HG02870 (cell line): ENCODE measurements around the gene SIK1.
"Not testable (repeated sequence)": the region's sequence is repeated elsewhere in the genome, so short reads cannot be mapped to it uniquely, and the experiment has no call there.

ENCODE experiments used
- ATAC-seq: cut with Tn5 transposase; IDR thresholded peaks from one replicate; pipeline ENCODE4 v1.9.1; 2021; ENCODE audit warnings: mild to moderate bottlenecking, moderate library complexity; ENCODE audit not compliant: unreplicated experiment

SIK1 gene

DNA sequence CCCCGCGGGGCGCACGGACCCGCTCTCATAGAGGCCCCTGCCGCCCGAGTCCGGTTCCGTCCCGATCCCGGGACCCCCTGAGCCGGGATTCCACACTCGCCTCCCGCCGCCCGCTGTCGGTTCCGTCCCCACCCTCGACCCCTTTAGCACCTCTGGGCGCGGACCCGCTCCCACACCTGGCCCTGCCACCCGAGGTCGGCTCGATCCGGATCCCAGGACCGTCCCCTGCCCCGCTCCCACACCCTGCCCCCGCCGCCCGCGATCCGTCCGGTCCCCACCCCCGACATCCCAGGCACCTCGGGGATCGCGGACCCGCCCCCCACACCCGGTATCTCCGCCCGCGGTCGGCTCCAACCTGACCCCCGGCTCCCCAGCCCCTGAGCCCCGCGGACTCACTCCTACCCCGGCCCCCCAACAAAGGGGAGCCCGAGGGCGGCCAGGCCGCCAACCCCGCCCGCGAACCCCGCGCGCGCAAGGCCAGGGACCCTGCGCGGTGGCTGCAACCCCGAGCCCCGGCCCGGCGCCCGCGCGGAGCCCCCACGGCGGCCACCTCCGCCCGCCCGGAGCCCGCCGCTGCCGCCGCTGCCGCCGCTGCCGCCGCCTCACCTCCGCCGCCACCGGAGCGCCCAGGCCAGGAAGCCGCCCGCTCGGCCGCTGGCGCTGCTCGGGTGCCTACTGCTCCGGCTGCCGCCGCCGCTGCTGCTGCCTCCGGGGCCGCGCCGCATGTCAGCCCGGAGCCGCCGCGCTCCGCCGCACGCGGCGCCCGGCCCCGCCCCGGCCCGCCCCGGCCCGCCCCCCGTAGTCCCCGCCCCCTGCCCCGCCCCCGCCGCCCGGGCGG is at the start of gene SIK1:
TSS of gene SIK1 (minus strand) at position 728 of the 838 bp plus-strand sequence. CDS start 953 bp downstream, outside the sequence.
- not testable (repeated sequence) for ATAC-seq

DNA sequence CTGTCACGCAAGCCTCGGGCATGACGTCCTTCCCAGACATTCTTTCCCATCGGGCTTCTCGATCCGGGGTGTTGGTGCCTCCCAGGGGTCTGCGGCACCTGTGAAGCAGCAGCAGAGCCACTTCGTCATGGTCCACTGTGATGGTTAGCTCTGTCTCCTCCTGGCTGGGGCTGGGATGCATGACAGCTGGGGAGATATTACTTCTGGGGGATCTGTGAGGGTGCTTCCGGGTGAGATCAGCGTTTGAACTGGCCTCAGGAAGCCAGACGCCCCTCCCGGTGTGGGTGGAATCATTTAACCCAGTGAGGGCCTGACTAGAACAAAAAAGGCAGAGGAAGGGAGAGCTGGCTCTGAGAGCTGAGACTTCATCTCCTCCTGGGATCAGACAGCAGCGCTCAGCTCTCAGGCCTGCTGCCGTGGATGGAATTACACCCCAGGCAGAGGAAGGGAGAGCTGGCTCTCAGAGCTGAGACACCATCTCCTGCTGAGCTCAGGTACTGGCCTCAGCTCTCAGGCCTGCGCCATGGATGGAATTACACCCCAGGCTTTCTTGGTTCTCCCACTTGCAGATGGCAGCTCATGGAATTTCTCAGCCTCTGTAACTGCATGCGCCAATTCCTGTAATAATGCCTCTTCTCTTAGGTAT is 44.8 kb upstream of the SIK1 start:
- not testable (repeated sequence) for ATAC-seq

DNA sequence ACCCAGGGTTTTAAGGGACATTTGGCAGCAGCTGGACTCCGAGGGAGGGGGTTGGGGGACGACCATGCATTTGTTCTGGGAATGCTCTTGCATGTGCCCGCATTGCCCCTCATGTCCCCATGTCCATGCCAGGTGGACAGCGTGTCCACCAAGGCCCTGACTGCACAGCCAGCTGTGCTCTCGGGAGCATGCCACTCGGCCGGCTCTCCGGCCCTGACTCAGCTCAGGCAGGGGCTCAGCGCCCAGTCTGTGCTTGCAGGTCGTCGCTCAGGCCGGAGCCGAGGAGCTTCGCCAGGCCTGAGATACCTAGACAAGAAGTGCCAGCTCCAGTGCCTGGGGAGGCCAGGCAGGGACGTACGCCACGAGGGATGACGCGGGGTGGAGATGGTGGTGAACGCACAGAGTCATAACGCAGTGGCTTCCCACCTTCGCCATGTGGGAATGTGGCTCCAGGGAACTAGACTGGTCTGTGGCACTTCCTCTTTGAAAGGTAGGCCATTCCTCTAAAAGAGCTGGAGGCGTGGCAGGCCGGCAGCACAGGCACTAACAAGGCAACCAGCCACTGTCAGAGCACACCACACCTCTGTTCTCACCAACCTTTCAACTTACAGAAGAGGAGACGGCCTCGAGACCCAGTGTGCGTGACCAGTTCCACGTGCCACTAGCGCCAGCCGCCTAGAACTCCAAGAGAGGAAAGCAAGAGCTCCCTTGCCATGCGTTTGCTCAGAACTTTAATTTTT is 43.0 kb upstream of the SIK1 start:
- ATAC-seq: not testable (repeated sequence)

DNA sequence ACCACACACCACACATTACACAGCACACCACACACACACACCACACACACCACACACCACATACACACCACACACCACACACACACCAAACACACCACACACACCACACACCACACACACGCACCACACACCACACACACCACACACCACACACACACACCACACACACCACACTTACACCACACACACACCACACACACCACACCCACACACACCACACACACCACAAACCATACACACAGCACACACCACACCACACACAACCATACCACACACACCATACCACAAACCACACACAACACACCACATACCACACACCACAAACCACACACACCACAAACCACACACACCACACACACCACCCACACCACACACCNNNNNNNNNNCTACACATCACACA is 40.9 kb upstream of the SIK1 start:
- ATAC-seq: no peak

GRCh38 chr21:43465159-43465558 is 38.2 kb upstream of the SIK1 start:
- ATAC-seq: not testable (repeated sequence)

GRCh38 chr21:43463498-43464261 is 36.7 kb upstream of the SIK1 start:
- ATAC-seq: not testable (repeated sequence)

GRCh38 chr21:43462932-43463331 is 36.0 kb upstream of the SIK1 start:
- ATAC-seq: not testable (repeated sequence)

DNA sequence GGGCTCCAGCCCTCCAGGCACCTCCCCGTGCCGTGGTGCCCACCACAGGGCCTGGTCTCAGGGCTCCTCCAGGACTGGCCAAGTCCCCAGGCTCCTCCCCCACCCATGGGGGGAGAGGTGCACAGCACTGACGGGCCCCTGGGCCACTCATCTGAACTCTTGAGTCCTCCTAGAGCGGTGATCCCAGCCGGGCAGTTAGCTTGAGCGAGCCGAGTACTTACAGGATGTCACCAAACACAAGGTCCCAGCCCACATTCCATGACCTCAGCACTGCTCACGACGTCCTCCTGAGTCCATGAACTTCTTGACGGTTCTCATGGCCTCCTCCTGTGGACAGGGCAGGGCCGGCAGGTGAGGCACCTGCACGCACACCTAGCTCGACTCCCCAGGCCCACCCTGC is 33.5 kb upstream of the SIK1 start:
- ATAC-seq: not testable (repeated sequence)

DNA sequence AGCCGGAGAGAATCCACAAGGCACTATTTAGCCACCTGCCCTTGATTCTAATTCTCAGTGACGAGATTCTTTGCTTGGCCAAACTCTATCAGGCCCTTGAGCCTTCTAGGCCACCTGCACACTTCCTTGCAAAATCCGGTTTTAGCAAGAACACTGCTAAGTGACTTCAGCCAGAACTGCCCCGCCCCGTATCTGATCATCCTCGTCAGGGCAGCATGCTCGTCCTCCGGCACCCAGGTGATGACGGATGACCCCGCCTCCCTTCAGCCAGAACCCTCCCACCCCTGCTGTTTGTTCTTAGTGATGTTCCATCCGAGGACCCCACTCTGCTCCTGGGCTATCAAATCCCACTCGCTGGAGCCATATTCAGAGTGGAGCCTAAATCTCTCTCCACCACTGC is 32.1 kb upstream of the SIK1 start:
- not testable (repeated sequence) for ATAC-seq

GRCh38 chr21:43456616-43457314 is 29.8 kb upstream of the SIK1 start:
- not testable (repeated sequence) for ATAC-seq

DNA sequence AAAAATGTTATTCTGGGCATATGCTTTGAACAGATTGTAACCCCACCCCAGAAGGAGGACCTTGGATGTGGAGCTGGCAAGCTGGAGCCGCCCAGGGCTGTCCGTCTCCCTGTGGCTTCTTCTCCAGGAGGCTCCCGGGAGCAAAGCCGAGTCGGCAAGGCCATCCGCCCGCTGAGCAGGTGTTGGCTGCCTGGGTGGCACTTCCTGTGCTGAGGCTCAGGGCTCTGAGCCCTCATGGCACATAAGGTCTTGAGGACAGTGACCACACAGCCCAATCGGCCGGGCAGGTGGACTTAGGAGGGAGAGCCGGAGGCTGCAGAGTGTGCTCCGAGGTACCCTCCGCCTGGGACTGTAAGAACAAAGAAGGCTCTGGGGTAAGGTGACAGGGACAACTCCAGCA is 28.8 kb upstream of the SIK1 start:
- ATAC-seq: not testable (repeated sequence)

DNA sequence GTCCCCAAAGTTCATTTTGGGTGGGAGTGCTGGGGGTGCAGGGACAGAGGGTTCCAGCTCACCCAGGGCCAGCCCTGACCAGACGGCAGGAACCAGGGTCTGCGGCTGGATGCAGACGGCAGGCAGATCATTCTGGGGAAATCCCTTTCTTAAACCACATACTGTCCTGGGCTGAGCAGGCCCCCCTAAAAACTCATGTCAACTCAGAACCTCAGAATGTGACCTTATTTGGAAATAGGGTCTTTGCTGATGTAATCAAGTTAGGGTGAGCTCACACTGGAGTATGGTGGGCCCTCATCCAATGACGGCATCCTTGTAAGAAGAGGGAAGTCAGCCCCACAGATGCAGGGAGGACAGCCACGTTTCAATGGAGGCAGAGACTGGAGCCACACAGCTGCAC is 27.2 kb upstream of the SIK1 start:
- not testable (repeated sequence) for ATAC-seq

DNA sequence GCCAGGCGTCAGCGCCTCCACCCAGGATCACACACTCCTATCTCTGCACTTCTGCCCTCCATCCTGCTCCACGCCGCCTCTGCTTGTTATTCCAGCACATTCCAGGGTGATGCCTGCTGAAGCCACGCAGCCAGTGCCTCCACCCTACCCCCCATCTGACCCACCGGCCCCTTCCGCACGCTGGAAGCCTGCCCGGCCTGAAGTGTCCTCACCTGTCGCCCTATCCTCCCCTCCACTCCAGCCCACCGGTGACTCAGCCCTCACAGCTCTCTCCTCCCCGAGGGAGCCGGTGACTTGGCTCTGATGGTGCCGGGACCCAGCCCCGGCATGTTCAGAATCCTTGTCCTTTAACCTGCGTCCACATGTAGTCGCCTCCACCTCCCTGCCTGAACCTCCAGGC is 24.9 kb upstream of the SIK1 start:
- ATAC-seq: not testable (repeated sequence)

DNA sequence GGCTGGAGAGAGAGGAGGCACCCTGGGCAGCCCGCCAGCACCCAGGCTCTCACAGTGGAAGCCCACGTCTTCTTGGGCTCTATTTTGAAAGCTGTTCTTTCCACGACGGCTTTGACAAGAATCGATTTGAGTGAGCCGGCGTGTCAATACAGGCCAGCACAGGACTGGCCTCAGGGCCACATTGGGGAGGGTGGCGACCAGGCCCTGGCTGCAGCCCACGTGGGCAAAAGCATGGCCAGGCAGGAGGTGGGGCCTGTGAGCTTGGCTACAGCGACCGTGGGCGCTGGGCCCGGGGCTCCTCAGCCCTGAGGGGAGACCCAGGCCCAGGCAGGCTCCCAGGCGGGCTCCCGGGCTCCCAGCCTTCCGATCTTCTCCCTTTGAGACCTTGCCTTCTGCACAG is 23.4 kb upstream of the SIK1 start:
- ATAC-seq: not testable (repeated sequence)

DNA sequence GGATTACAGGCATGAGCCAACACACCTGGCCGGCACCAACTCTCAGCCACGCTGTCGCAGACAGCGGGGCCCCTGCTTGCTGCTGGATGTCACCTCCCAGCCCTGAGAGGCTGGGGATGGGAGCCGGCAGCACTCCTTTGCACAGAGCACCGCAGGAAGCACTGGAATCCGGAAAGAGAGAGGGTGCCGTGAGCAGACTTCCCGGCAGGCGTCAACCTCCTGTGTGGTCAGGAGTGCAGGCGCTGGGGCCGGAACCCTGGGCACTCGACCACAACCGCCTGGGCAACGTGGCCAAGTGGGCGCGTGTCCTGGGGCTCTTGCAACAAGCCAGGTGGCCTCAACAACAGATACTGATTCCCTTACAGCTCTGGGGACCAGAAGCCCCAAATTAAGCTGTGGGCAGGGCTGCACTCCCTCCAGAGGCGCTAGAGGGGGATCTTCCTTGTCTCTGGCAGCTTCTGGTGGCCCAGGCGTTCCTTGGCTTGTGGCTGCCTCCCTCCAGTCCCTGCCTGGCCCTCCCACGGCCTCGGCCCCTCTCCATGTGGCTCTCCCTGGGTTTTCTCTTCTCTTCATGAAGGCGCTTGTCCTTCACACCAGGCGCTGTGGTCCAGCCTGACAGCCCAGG is 20.5 kb upstream of the SIK1 start:
- ATAC-seq: not testable (repeated sequence)

DNA sequence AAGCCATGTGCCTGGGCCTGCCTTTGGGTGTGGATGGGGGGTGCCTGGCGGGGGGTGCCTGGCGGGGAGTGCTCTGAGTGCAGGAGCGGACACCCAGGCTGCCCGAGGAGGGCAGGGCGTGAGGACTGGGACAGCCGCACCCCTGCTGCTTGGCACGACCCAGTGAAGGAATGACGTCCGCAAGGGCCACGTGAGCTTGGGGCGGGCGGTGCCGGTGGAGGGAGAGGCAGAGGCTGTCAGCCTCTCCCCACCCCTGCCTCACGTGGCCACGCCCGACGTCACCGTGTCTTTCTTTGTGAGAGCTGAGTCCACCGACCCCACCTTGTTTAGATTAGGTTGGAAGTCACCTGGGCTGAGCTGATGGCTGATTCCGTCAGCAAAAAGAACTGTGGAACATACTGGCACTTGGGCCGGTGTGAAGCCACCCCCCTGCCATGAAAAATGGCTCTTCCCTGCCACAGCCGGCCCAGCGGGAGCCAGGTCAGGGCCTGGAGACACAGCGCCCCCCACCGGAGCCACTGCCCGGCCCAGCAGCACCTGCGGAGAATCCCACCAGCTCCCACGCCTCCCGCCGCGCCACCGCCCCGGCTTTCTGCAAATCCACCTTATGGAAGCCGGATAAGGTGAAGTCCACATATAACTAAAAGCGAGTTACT is 19.5 kb upstream of the SIK1 start:
- ATAC-seq: not testable (repeated sequence)

DNA sequence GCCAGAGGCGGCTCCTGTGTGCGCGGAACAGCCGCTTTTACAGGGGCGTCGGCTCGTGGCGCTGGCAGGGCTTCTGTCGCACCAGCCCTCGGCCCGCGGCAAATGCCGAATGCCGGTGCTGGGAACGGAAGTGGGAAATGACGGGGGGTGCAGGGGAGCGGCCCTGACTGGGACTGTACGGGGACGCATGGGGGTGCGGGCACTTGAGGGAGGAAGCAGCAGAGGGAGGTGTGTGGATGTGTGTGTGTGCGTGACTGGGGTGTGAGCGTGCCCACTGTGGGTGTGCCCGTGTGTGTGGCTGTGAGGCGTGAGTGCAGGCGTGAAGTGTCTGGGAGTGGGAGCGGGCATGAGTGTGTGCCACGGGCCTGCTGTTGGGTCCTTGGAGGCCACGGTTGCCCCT is 17.6 kb upstream of the SIK1 start:
- not testable (repeated sequence) for ATAC-seq

- not testable (repeated sequence) for ATAC-seq
These were observed 15.6 kb upstream of the SIK1 start for GRCh38 chr21:43442571-43442970.
